Measurements from ENCODE around the gene FAM117A. TPM values are rescaled to one million over a fixed set of nuclear protein-coding genes. Genes with fewer than 3 reads are reported as not detected.

The FAM117A gene
- total RNA-seq, 1 experiment from 2014 or later: 9.7 TPM

- DNase-seq (no peak), ATAC-seq (no peak)
- no peaks in the 10 kb centered on the region for H3K9me3 ChIP-seq (ENCODE audit: low read length)
- no peaks in the 10 kb centered on the region for H3K36me3 ChIP-seq (ENCODE audit: low read depth, low read length)
- H3K9ac ChIP-seq (ENCODE audit: low read length): no peak overlapping the region
- H3K79me2 ChIP-seq (ENCODE audit: low read length): no peaks in the 10 kb centered on the region
- no TSS peak for BruUV-seq (replicated peaks)
- H2AFZ ChIP-seq (ENCODE audit: low read length): no peak overlapping the region
- H3K4me1 ChIP-seq (ENCODE audit: insufficient read depth, low read length): peaks cover 5% of the 10 kb centered on the region
- no peaks in the 10 kb centered on the region for H4K20me1 ChIP-seq (ENCODE audit: low read length)
- ChIA-PET POLR2A (ENCODE audit: unreplicated experiment) (no interaction called here), CTCF (interaction anchor here (0.5 kb wide), 2 partner anchors 23 to 133 kb away, joined by 4 to 5 read pairs; no protein-coding TSS in a partner anchor)
- no peaks in the 10 kb centered on the region for H3F3A ChIP-seq (ENCODE audit: low read length, unreplicated experiment)
- no peak overlapping the region for H3K27ac ChIP-seq (ENCODE audit: low read length)
- H3K4me3 ChIP-seq (ENCODE audit: low read length): no peak overlapping the region
- no peak overlapping the region for H3K4me2 ChIP-seq (ENCODE audit: low read length)
- no peak for TF ChIP-seq CTCF (conservative IDR thresholded peaks at IDR 0.05; ENCODE audit: low read depth, low read length)
- no peak for TF ChIP-seq EZH2phosphoT487 (IDR thresholded peaks at IDR 0.05; ENCODE audit: borderline replicate concordance, low read length)
- no peak for TF ChIP-seq EZH2 (IDR thresholded peaks at IDR 0.05; ENCODE audit: low read length, unreplicated experiment)
- H3K9me2 ChIP-seq (replicated peaks; ENCODE audit: low read length): no peaks in the 10 kb centered on the region
- intact Hi-C loops (cut with micrococcal nuclease): no loop called here
- no peaks in the 10 kb centered on the region for H3K27me3 ChIP-seq (ENCODE audit: low read length)
Measured at GRCh38 chr17:49691086-49691676, 72.8 kb downstream of the FAM117A start.

- no TSS peak for BruUV-seq (replicated peaks)
- Histone ChIP-seq H4K20me1 (ENCODE audit: low read length) (no peaks in the 10 kb centered on the region), H3K4me3 (ENCODE audit: low read length) (no peak overlapping the region), H3K27me3 (ENCODE audit: low read length) (no peaks in the 10 kb centered on the region), H3K27ac (ENCODE audit: low read length) (no peak overlapping the region), H3K79me2 (ENCODE audit: low read length) (no peaks in the 10 kb centered on the region), H3K36me3 (ENCODE audit: low read depth, low read length) (no peaks in the 10 kb centered on the region), H3K4me1 (ENCODE audit: insufficient read depth, low read length) (peaks cover 5% of the 10 kb centered on the region), H2AFZ (ENCODE audit: low read length) (no peak overlapping the region), H3K9me3 (ENCODE audit: low read length) (no peaks in the 10 kb centered on the region), H3K9me2 (replicated peaks; ENCODE audit: low read length) (no peaks in the 10 kb centered on the region), H3K4me2 (ENCODE audit: low read length) (no peak overlapping the region), H3K9ac (ENCODE audit: low read length) (no peak overlapping the region), H3F3A (ENCODE audit: low read length, unreplicated experiment) (no peaks in the 10 kb centered on the region)
- TF ChIP-seq CTCF (conservative IDR thresholded peaks at IDR 0.05; ENCODE audit: low read depth, low read length) (no peak), EZH2phosphoT487 (IDR thresholded peaks at IDR 0.05; ENCODE audit: borderline replicate concordance, low read length) (no peak), EZH2 (IDR thresholded peaks at IDR 0.05; ENCODE audit: low read length, unreplicated experiment) (no peak)
- intact Hi-C loops (cut with micrococcal nuclease): no loop called here
- CTCF ChIA-PET: no interaction called here
- POLR2A ChIA-PET (ENCODE audit: unreplicated experiment): no interaction called here
- ATAC-seq (no peak), DNase-seq (no peak)
Measured at GRCh38 chr17:49690256-49690655, 73.7 kb downstream of the FAM117A start.

GRCh38 chr17:49688848-49689247 lies 75.1 kb downstream of the FAM117A start:
- H3K27ac ChIP-seq (ENCODE audit: low read length): no peak overlapping the region
- ATAC-seq: no peak
- intact Hi-C loops (cut with micrococcal nuclease): no loop called here
- no peak overlapping the region for H3K9ac ChIP-seq (ENCODE audit: low read length)
- no peak overlapping the region for H3K4me2 ChIP-seq (ENCODE audit: low read length)
- BruUV-seq (replicated peaks): no TSS peak
- H3K27me3 ChIP-seq (ENCODE audit: low read length): no peaks in the 10 kb centered on the region
- peaks cover 5% of the 10 kb centered on the region for H3K4me1 ChIP-seq (ENCODE audit: insufficient read depth, low read length)
- H3K79me2 ChIP-seq (ENCODE audit: low read length): no peaks in the 10 kb centered on the region
- no peaks in the 10 kb centered on the region for H3K9me2 ChIP-seq (replicated peaks; ENCODE audit: low read length)
- no peaks in the 10 kb centered on the region for H3K36me3 ChIP-seq (ENCODE audit: low read depth, low read length)
- H3K9me3 ChIP-seq (ENCODE audit: low read length): no peaks in the 10 kb centered on the region
- CTCF ChIA-PET: interaction anchor here (0.8 kb wide), 1 partner anchor 119 kb away, joined by 3 read pairs; no protein-coding TSS in a partner anchor
- POLR2A ChIA-PET (ENCODE audit: unreplicated experiment): no interaction called here
- H3K4me3 ChIP-seq (ENCODE audit: low read length): no peak overlapping the region
- H4K20me1 ChIP-seq (ENCODE audit: low read length): no peaks in the 10 kb centered on the region
- no peaks in the 10 kb centered on the region for H3F3A ChIP-seq (ENCODE audit: low read length, unreplicated experiment)
- TF ChIP-seq CTCF (conservative IDR thresholded peaks at IDR 0.05; ENCODE audit: low read depth, low read length) (no peak), EZH2 (IDR thresholded peaks at IDR 0.05; ENCODE audit: low read length, unreplicated experiment) (no peak), EZH2phosphoT487 (IDR thresholded peaks at IDR 0.05; ENCODE audit: borderline replicate concordance, low read length) (no peak)
- no peak for DNase-seq
- no peak overlapping the region for H2AFZ ChIP-seq (ENCODE audit: low read length)

Measured in PC-3 (cell line).